HL-60 (cell line): ENCODE measurements around the gene CLSTN2.

ENCODE experiments used
- DNase-seq, 2 experiments: peaks; one replicate each; pipeline ENCODE4 v3.0.0-alpha.2; 2010 to 2020; ENCODE audit warnings: low read depth in 1 of 2, low spot score in 1 of 2
- H3K27ac ChIP-seq: fragments of 250-450 bp; sonication (Bioruptor Pico); replicated peaks from 2 replicates; pipeline ENCODE4 v1.5.1; 2020; ENCODE audit warnings: mild to moderate bottlenecking, moderate library complexity
- H3K27me3 ChIP-seq: fragments of 250-450 bp; sonication (Bioruptor Pico); 2 replicates; pipeline ENCODE4 v1.5.1; 2021; ENCODE audit warnings: mild to moderate bottlenecking, moderate library complexity; ENCODE audit not compliant: insufficient read depth, poor library complexity, severe bottlenecking
- H3K4me3 ChIP-seq: replicated peaks from 2 replicates; pipeline ENCODE4 v1.5.1; 2011; ENCODE audit warnings: mild to moderate bottlenecking, control low read depth, low read length; ENCODE audit not compliant: insufficient read depth
- GABPA ChIP-seq: IDR thresholded peaks from 2 replicates; pipeline ENCODE4 v1.6.1; 2012; ENCODE audit warnings: low read depth
- POLR2AphosphoS5 ChIP-seq: IDR thresholded peaks from 2 replicates; pipeline ENCODE4 v1.6.1; 2012; ENCODE audit warnings: low read depth
- SPI1 ChIP-seq: IDR thresholded peaks from 2 replicates; pipeline ENCODE4 v1.6.1; 2012; ENCODE audit warnings: low read depth, mild to moderate bottlenecking, borderline replicate concordance
- TF ChIP-seq, protein P1 (sequence below): IDR thresholded peaks from one replicate; pipeline ENCODE4 v1.5.1; 2011; ENCODE audit warnings: low read length, control low read depth, inconsistent platforms; ENCODE audit not compliant: insufficient read depth
- TF ChIP-seq, protein P2 (sequence below): IDR thresholded peaks from 2 replicates; pipeline ENCODE4 v1.6.1; 2012; ENCODE audit warnings: low read depth; ENCODE audit not compliant: insufficient replicate concordance

Gene CLSTN2

DNA sequence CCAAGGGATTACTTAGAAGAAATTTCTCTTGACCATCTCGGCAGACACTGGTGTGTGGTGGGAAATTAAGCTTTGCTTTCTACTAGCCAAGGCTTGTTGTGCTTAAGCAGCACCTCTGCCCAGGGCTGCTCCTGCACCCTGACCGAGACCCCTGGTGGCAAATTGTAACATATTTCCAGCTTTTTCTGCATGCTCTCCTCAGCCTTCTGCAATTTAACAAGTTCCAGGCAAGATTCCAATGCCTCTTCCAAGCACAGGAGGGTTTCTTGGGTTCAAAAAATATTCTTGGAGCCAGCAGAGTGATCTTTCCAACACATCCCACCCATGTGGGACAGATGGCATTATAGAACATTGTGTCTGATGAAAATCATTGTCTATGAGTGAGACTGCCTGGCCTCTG lies 210.5 kb downstream of the CLSTN2 start:
- Histone ChIP-seq H3K27ac (no peak overlapping the region), H3K4me3 (no peak overlapping the region), H3K27me3 (no peaks in the 10 kb centered on the region)
- no peak for DNase-seq
- TF ChIP-seq, protein P1, sequence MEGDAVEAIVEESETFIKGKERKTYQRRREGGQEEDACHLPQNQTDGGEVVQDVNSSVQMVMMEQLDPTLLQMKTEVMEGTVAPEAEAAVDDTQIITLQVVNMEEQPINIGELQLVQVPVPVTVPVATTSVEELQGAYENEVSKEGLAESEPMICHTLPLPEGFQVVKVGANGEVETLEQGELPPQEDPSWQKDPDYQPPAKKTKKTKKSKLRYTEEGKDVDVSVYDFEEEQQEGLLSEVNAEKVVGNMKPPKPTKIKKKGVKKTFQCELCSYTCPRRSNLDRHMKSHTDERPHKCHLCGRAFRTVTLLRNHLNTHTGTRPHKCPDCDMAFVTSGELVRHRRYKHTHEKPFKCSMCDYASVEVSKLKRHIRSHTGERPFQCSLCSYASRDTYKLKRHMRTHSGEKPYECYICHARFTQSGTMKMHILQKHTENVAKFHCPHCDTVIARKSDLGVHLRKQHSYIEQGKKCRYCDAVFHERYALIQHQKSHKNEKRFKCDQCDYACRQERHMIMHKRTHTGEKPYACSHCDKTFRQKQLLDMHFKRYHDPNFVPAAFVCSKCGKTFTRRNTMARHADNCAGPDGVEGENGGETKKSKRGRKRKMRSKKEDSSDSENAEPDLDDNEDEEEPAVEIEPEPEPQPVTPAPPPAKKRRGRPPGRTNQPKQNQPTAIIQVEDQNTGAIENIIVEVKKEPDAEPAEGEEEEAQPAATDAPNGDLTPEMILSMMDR: no peak
- TF ChIP-seq, protein P2, sequence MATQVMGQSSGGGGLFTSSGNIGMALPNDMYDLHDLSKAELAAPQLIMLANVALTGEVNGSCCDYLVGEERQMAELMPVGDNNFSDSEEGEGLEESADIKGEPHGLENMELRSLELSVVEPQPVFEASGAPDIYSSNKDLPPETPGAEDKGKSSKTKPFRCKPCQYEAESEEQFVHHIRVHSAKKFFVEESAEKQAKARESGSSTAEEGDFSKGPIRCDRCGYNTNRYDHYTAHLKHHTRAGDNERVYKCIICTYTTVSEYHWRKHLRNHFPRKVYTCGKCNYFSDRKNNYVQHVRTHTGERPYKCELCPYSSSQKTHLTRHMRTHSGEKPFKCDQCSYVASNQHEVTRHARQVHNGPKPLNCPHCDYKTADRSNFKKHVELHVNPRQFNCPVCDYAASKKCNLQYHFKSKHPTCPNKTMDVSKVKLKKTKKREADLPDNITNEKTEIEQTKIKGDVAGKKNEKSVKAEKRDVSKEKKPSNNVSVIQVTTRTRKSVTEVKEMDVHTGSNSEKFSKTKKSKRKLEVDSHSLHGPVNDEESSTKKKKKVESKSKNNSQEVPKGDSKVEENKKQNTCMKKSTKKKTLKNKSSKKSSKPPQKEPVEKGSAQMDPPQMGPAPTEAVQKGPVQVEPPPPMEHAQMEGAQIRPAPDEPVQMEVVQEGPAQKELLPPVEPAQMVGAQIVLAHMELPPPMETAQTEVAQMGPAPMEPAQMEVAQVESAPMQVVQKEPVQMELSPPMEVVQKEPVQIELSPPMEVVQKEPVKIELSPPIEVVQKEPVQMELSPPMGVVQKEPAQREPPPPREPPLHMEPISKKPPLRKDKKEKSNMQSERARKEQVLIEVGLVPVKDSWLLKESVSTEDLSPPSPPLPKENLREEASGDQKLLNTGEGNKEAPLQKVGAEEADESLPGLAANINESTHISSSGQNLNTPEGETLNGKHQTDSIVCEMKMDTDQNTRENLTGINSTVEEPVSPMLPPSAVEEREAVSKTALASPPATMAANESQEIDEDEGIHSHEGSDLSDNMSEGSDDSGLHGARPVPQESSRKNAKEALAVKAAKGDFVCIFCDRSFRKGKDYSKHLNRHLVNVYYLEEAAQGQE: no peak
- TF ChIP-seq POLR2AphosphoS5: no peak
- no peak for TF ChIP-seq SPI1
- TF ChIP-seq GABPA: no peak

- no peak for DNase-seq
- Histone ChIP-seq H3K27ac (no peak overlapping the region), H3K4me3 (no peak overlapping the region), H3K27me3 (no peaks in the 10 kb centered on the region)
- TF ChIP-seq, protein P1: no peak
- TF ChIP-seq, protein P2: no peak
These were observed 211.7 kb downstream of the CLSTN2 start for GRCh38 chr3:140146668-140147067.

DNA sequence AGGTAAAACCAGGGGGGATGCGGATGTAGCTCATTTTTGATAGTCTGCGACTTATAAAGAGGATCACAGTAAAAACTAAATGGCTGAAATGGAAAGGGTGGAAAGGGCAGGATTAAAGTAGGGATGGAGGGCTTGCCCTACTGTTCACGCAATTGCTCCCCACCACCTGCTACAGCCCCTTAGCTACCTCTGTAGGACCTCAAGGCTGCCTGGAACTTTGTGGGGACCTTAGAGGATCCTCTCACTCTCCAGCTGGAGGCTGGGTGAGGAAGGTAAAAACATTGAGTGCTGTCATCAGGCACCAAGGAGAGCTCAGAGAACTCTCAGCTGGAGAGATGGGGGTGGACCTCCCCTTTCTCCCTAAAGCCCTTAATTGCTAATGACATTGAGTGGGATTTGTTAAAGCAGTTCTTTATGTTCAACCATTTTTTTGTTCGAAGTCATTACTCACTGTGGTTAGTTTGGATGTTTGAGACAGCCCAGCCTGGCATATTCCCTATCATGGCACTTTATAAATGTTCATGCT lies 213.0 kb downstream of the CLSTN2 start:
- DNase-seq: no peak
- Histone ChIP-seq H3K27ac (no peak overlapping the region), H3K27me3 (no peaks in the 10 kb centered on the region), H3K4me3 (no peak overlapping the region)
- TF ChIP-seq SPI1: no peak
- TF ChIP-seq, protein P1: no peak
- no peak for TF ChIP-seq GABPA
- TF ChIP-seq, protein P2: no peak
- TF ChIP-seq POLR2AphosphoS5: no peak
